Hepatocyte (in vitro differentiated cells): ENCODE results near the gene ZNF597. TPM values are rescaled to one million over a fixed set of nuclear protein-coding genes. Genes with fewer than 3 reads are reported as not detected.

ENCODE experiments used
- DNase-seq: peaks from one replicate; pipeline ENCODE4 v3.0.0-alpha.2; 2016; ENCODE audit warnings: low spot score
- H2AFZ ChIP-seq: fragments of 200-600 bp; sonication (generic); 2 replicates; pipeline ENCODE4 v1.6.0; 2016; ENCODE audit warnings: antibody characterized with exemption, mild to moderate bottlenecking
- H3K27ac ChIP-seq: fragments of 200-600 bp; sonication (generic); 2 replicates; pipeline ENCODE4 v1.5.1; 2016; ENCODE audit warnings: mild to moderate bottlenecking
- H3K27me3 ChIP-seq: fragments of 200-600 bp; sonication (generic); 2 replicates; pipeline ENCODE4 v1.6.1; 2016
- H3K36me3 ChIP-seq: fragments of 200-600 bp; sonication (generic); replicated peaks from 2 replicates; pipeline ENCODE4 v1.5.1; 2016; ENCODE audit warnings: low read depth; ENCODE audit not compliant: insufficient read depth
- H3K4me1 ChIP-seq: fragments of 200-600 bp; sonication (generic); 2 replicates; pipeline ENCODE4 v1.5.1; 2016; ENCODE audit warnings: mild to moderate bottlenecking, moderate library complexity; ENCODE audit not compliant: insufficient read depth
- H3K4me2 ChIP-seq: fragments of 200-600 bp; sonication (generic); 2 replicates; pipeline ENCODE4 v1.6.0; 2016
- H3K4me3 ChIP-seq: fragments of 200-600 bp; sonication (generic); 2 replicates; pipeline ENCODE4 v1.5.1; 2016; ENCODE audit warnings: mild to moderate bottlenecking
- H3K79me2 ChIP-seq: fragments of 200-600 bp; sonication (generic); 2 replicates; pipeline ENCODE4 v1.6.0; 2017; ENCODE audit warnings: mild to moderate bottlenecking
- H3K9me2 ChIP-seq: fragments of 200-600 bp; sonication (generic); replicated peaks from 2 replicates; pipeline ENCODE4 v1.6.0; 2017; ENCODE audit warnings: mild to moderate bottlenecking; ENCODE audit not compliant: insufficient read depth
- H3K9me3 ChIP-seq: fragments of 200-600 bp; sonication (generic); 2 replicates; pipeline ENCODE4 v1.5.1; 2016; ENCODE audit warnings: low read depth, mild to moderate bottlenecking
- H4K20me1 ChIP-seq: fragments of 200-600 bp; sonication (generic); 2 replicates; pipeline ENCODE4 v1.6.0; 2016; ENCODE audit warnings: mild to moderate bottlenecking; ENCODE audit not compliant: insufficient read depth, poor library complexity, severe bottlenecking
- CTCF ChIP-seq: fragments of 200-600 bp; sonication (generic); IDR thresholded peaks from 2 replicates; pipeline ENCODE4 v1.5.1; 2016; ENCODE audit warnings: antibody characterized with exemption, mild to moderate bottlenecking; ENCODE audit not compliant: poor library complexity
- EZH2 ChIP-seq: fragments of 200-600 bp; sonication (generic); IDR thresholded peaks from 2 replicates; pipeline ENCODE4 v1.6.1; 2016; ENCODE audit warnings: antibody characterized with exemption, mild to moderate bottlenecking, borderline replicate concordance
- EZH2phosphoT487 ChIP-seq: fragments of 200-600 bp; sonication (generic); IDR thresholded peaks from one replicate; pipeline ENCODE4 v1.6.1; 2018; ENCODE audit warnings: antibody characterized with exemption, mild to moderate bottlenecking, low read depth, moderate library complexity; ENCODE audit not compliant: unreplicated experiment, severe bottlenecking
- WGBS: methylation state at CpG from one replicate; pipeline ENCODE4 v1.1.6; 2016; ENCODE audit warnings: low lambda C conversion rate; ENCODE audit errors: missing lambda C conversion rate; 5-methylcytosine and 5-hydroxymethylcytosine counted together
- polyA plus RNA-seq: library from polyadenylated mRNA; unstranded; fragments of >200 nt; fragmentation: Nextera tagmentation; extraction: Ambion mirVana; gene quantifications from 2 replicates; pipeline ENCODE4 v1.2.1, GENCODE V29; 2016
- total RNA-seq: library from RNA; depleted of rRNA; stranded (reverse); fragments of >200 nt; gene quantifications from 2 replicates; pipeline ENCODE4 v1.2.3, GENCODE V29; 2014

Gene ZNF597
- total and polyA plus RNA-seq, 2 experiments from 2014 or later, result 2.1 to 4.0 TPM

DNA sequence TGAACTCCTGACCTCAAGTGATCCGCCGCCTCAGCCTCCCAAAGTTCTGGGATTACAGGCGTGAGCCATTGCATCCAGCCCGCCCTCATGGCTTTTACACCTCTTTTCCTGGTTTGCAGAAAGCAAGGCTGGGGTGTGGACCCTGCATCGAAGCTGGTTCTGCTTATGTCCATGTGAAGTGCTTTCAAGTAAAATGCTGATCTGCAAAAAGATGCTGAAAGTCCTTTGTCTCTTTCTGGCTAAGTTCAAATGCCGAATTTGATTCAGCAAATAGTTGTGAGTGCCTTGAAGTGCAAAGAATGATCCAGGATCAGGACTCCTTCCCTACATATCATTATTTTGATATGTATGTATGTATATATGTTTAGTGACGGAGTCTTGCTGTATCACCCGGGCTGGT, 17.3 kb upstream of the ZNF597 start:
- WGBS, result 89% methylated on average over 8 of the region's 8 CpGs
- Histone ChIP-seq H3K9me3 (no peaks in the 10 kb centered on the region), H4K20me1 (peaks cover 63% of the 10 kb centered on the region), H3K79me2 (peaks cover 77% of the 10 kb centered on the region), H3K4me3 (no peak overlapping the region), H3K4me2 (peak overlapping the region; percentile 91), H3K9me2 (no peaks in the 10 kb centered on the region), H3K27ac (peak overlapping the region; percentile 29), H3K27me3 (no peaks in the 10 kb centered on the region), H3K4me1 (peaks cover 10% of the 10 kb centered on the region), H3K36me3 (no peaks in the 10 kb centered on the region), H2AFZ (no peak overlapping the region)
- TF ChIP-seq EZH2 (no peak), CTCF (no peak), EZH2phosphoT487 (no peak)
- DNase-seq, result no peak

GRCh38 chr16:3460121-3460520, 16.8 kb upstream of the ZNF597 start:
- Histone ChIP-seq H3K27ac (peak overlapping the region; percentile 98), H3K4me3 (no peak overlapping the region), H2AFZ (no peak overlapping the region), H3K9me2 (no peaks in the 10 kb centered on the region), H3K27me3 (no peaks in the 10 kb centered on the region), H3K79me2 (peaks cover 72% of the 10 kb centered on the region), H3K9me3 (no peaks in the 10 kb centered on the region), H4K20me1 (peaks cover 58% of the 10 kb centered on the region), H3K4me2 (peak overlapping the region; percentile 91), H3K4me1 (peaks cover 10% of the 10 kb centered on the region), H3K36me3 (no peaks in the 10 kb centered on the region)
- WGBS, result 78% methylated on average over 7 of the region's 7 CpGs
- TF ChIP-seq CTCF (no peak), EZH2phosphoT487 (no peak), EZH2 (no peak)
- DNase-seq, result no peak

DNA sequence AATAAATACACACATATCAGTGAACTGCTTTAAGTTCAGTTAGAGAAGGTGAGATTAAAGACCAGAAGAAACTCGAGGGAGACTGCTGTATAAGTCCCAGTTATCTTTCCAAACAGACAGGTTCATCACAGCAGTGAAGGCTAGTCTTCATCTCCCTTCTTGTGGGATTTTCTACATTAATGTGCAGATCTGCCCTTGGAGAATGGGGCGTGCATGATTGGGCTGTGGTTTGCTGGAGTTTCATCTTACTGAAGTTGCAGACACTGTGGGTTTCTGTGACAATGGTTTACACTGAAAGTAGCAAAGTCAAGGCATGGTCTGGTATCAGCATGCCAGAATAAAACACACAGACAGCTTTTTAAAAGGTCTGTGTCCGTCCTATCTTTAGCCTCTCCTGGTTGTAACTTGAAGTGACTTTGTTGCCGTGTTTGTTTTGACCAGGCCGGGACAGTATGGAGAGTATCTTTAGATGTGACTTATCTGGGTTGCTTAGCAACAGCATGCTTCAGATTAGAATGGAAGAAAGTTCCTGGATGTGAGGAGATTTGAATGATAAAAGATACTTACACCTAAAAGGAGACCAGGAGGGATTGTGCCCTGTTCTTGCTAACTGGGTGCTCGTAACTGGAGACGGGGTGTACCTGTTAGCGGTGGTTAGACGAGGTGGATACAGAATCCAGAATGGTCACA, 16.2 kb upstream of the ZNF597 start:
- H4K20me1 ChIP-seq, result peaks cover 53% of the 10 kb centered on the region
- TF ChIP-seq EZH2phosphoT487 (no peak), CTCF (no peak), EZH2 (no peak)
- no peaks in the 10 kb centered on the region for H3K9me3 ChIP-seq
- peak overlapping the region; percentile 91 for H3K4me2 ChIP-seq
- no peak overlapping the region for H2AFZ ChIP-seq
- peak overlapping the region; percentile 98 for H3K27ac ChIP-seq
- no peaks in the 10 kb centered on the region for H3K36me3 ChIP-seq
- H3K4me3 ChIP-seq, result peak overlapping the region; percentile 0
- WGBS, result 35% methylated on average over 9 of the region's 9 CpGs
- H3K27me3 ChIP-seq, result no peaks in the 10 kb centered on the region
- peak; percentile 51 for DNase-seq
- H3K79me2 ChIP-seq, result peaks cover 66% of the 10 kb centered on the region
- peaks cover 10% of the 10 kb centered on the region for H3K4me1 ChIP-seq
- H3K9me2 ChIP-seq, result no peaks in the 10 kb centered on the region
